CD4-positive, alpha-beta T cell (primary cell): ENCODE results near the gene PKHD1. TPM values are rescaled to one million over a fixed set of nuclear protein-coding genes. Genes with fewer than 3 reads are reported as not detected.

Experiments used
- ATAC-seq: fragments of 200-7000 bp; cut with Tn5 transposase; one replicate; pipeline ENCODE4 v1.10.0; 2022; ENCODE audit warnings: mild to moderate bottlenecking; ENCODE audit not compliant: poor library complexity
- CTCF ChIA-PET: fragments of 350-600 bp; sonication (Branson Sonifier 250); formaldehyde crosslinking; loops from one replicate; lab custom pipeline; 2021; ENCODE audit warnings: antibody characterized with exemption, inconsistent platforms; lab: Charles Lee
- POLR2A ChIA-PET: fragments of 350-600 bp; sonication (Branson Sonifier 250); formaldehyde crosslinking; loops from one replicate; lab custom pipeline; 2021; ENCODE audit warnings: antibody characterized with exemption, inconsistent platforms; lab: Charles Lee
- DNase-seq, 14 experiments: peaks; one replicate each; pipeline ENCODE4 v3.0.0-alpha.2; 2013 to 2020; ENCODE audit warnings: mixed read lengths in 2 of 14
- H3K27ac ChIP-seq, 2 donors: one replicate each; pipeline versions ENCODE4 v1.5.1 to v1.7.0; 2013; ENCODE audit warnings: low read length in 2 of 2, low read depth in 1 of 2, mild to moderate bottlenecking in 1 of 2
- H3K27me3 ChIP-seq, 2 experiments: 1 replicate in 1 of 2; 2 replicates in 1 of 2; pipeline versions ENCODE4 v1.6.1 to v1.7.0; 2013; ENCODE audit warnings: low read length in 2 of 2, control low read depth in 1 of 2, mild to moderate bottlenecking in 1 of 2, moderate library complexity in 1 of 2; ENCODE audit not compliant: insufficient read depth in 2 of 2, control insufficient read depth in 1 of 2
- H3K36me3 ChIP-seq: one replicate; pipeline ENCODE4 v1.6.1; 2013; ENCODE audit warnings: low read length, control low read depth; ENCODE audit not compliant: insufficient read depth
- H3K4me1 ChIP-seq: one replicate; pipeline ENCODE4 v1.6.1; 2013; ENCODE audit warnings: low read length, control low read depth; ENCODE audit not compliant: insufficient read depth
- H3K4me3 ChIP-seq: one replicate; pipeline ENCODE4 v1.5.1; 2013; ENCODE audit warnings: mild to moderate bottlenecking, low read length, moderate library complexity
- H3K9me3 ChIP-seq, 2 experiments: 1 replicate in 1 of 2; 2 replicates in 1 of 2; pipeline versions ENCODE4 v1.6.1 to v1.7.0; 2013; ENCODE audit warnings: low read length in 2 of 2, mild to moderate bottlenecking in 2 of 2, control low read depth in 1 of 2, moderate library complexity in 1 of 2; ENCODE audit not compliant: control insufficient read depth in 1 of 2, insufficient read depth in 1 of 2
- H3K27ac Mint-ChIP-seq: one replicate; pipeline ENCODE4 v1.8.0; 2020; ENCODE audit warnings: mixed read lengths
- H3K27me3 Mint-ChIP-seq: one replicate; pipeline ENCODE4 v1.8.0; 2021; ENCODE audit warnings: mixed read lengths
- H3K36me3 Mint-ChIP-seq: one replicate; pipeline ENCODE4 v1.8.0; 2021; ENCODE audit warnings: low read depth, mixed read lengths
- H3K4me1 Mint-ChIP-seq: one replicate; pipeline ENCODE4 v1.8.0; 2021; ENCODE audit warnings: low read depth, mixed read lengths
- H3K4me3 Mint-ChIP-seq: one replicate; pipeline ENCODE4 v1.8.0; 2020; ENCODE audit warnings: mild to moderate bottlenecking, mixed read lengths
- H3K9me3 Mint-ChIP-seq: one replicate; pipeline ENCODE4 v1.8.0; 2020; ENCODE audit warnings: mixed read lengths
- CTCF ChIP-seq: fragments of 200-600 bp; IDR thresholded peaks from one replicate; pipeline ENCODE4 v1.8.0; 2022; ENCODE audit warnings: antibody characterized with exemption, mild to moderate bottlenecking
- intact Hi-C, 2 experiments: fragments of 100-400 bp; cut with DNase I in 1 of 2; cut with micrococcal nuclease in 1 of 2; formaldehyde crosslinking; loops; one replicate each; pipeline versions ENCODE4 v1.15.1 to v1.9.0; 2023 to 2025; cut with DNase I, micrococcal nuclease
- total RNA-seq, 174 experiments: library from RNA in 2 of 174; stranded (reverse) in 2 of 174; gene quantifications; one replicate each; pipeline ENCODE4 v1.2.3 and lab custom pipeline; 2021 to 2026

PKHD1 gene
- total RNA-seq, 2 experiments from 2014 or later, result 0.03 TPM; not detected in 1

- H3K27me3 Mint-ChIP-seq, result peaks cover 38% of the 10 kb centered on the region
- no peak for ATAC-seq
- H3K36me3 Mint-ChIP-seq, result no peaks in the 10 kb centered on the region
- no peak for TF ChIP-seq CTCF
- Histone ChIP-seq H3K27ac (no peak overlapping the region), H3K27me3 (peaks cover 0 to 5% of the 10 kb centered on the region in 2 experiments), H3K36me3 (no peaks in the 10 kb centered on the region), H3K9me3 (no peaks in the 10 kb centered on the region), H3K4me3 (no peak overlapping the region), H3K4me1 (no peaks in the 10 kb centered on the region)
- no peaks in the 10 kb centered on the region for H3K9me3 Mint-ChIP-seq
- CTCF ChIA-PET, result no interaction called here
- H3K27ac Mint-ChIP-seq, result no peak overlapping the region
- H3K4me1 Mint-ChIP-seq, result no peaks in the 10 kb centered on the region
- H3K4me3 Mint-ChIP-seq, result no peak overlapping the region
- intact Hi-C loops, result no loop called here
- POLR2A ChIA-PET, result no interaction called here
- DNase-seq, result no peak
These were observed 6.2 kb downstream of the PKHD1 start for GRCh38 chr6:52081237-52081636.

DNA sequence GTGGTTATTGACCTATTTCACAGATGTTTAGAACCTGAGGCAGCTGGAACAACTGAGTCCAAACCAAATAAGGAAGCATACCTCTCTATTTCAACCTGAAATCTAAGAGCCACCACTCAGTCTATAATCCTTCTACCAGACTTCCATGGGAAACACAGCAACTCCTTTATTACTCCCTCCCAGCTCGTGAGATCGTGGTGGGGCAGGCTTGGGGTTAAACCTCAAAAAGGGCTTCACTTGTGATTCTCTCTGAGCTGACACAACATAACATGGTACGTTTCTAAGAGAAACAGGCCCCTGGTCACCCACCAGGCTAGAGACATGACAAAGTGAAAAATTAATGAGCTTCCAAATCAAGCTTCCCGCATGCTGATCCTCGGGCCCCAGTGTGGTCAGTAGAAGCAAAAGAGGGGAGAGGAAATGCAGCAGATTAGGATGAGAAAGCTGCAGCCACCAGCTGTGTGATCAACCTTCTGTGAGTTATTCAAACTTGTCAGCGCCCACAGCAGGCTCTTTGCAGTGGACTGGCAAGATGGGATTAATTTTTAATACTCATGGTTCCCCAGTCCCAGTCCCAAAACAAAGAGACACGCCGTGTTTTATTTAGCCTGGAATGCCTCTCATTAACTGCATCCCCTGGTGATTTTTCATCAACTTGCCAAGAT lies 9.3 kb downstream of the PKHD1 start:
- no peak overlapping the region for H3K4me3 ChIP-seq
- H3K9me3 ChIP-seq, result no peaks in the 10 kb centered on the region
- Mint-ChIP-seq H3K27me3 (peaks cover 50% of the 10 kb centered on the region), H3K9me3 (no peaks in the 10 kb centered on the region), H3K27ac (no peak overlapping the region), H3K4me3 (no peak overlapping the region), H3K4me1 (no peaks in the 10 kb centered on the region), H3K36me3 (no peaks in the 10 kb centered on the region)
- intact Hi-C loops, result no loop called here
- H3K36me3 ChIP-seq, result no peaks in the 10 kb centered on the region
- ChIA-PET POLR2A (no interaction called here), CTCF (no interaction called here)
- TF ChIP-seq CTCF, result no peak
- peaks cover 3 to 4% of the 10 kb centered on the region in 2 experiments for H3K27me3 ChIP-seq
- H3K27ac ChIP-seq, result no peak overlapping the region
- H3K4me1 ChIP-seq, result no peaks in the 10 kb centered on the region
- DNase-seq, result no peak
- ATAC-seq, result no peak

- TF ChIP-seq CTCF, result no peak
- ATAC-seq, result no peak
- POLR2A ChIA-PET, result no interaction called here
- H3K36me3 Mint-ChIP-seq, result no peaks in the 10 kb centered on the region
- Histone ChIP-seq H3K27ac (no peak overlapping the region), H3K4me3 (no peak overlapping the region), H3K4me1 (no peaks in the 10 kb centered on the region), H3K36me3 (no peaks in the 10 kb centered on the region), H3K9me3 (no peaks in the 10 kb centered on the region), H3K27me3 (peaks cover 0 to 3% of the 10 kb centered on the region in 2 experiments)
- DNase-seq, result no peak
- peaks cover 56% of the 10 kb centered on the region for H3K27me3 Mint-ChIP-seq
- no peaks in the 10 kb centered on the region for H3K9me3 Mint-ChIP-seq
- CTCF ChIA-PET, result no interaction called here
- H3K27ac Mint-ChIP-seq, result no peak overlapping the region
- H3K4me1 Mint-ChIP-seq, result no peaks in the 10 kb centered on the region
- H3K4me3 Mint-ChIP-seq, result no peak overlapping the region
- intact Hi-C loops, result no loop called here
These were observed 10.1 kb downstream of the PKHD1 start for GRCh38 chr6:52077180-52077884.
